Esophagus muscularis mucosa (tissue), 4 donors: ENCODE results near the gene MAN2C1.

ENCODE experiments used
- EP300 ChIP-seq: sonication (generic); formaldehyde crosslinking; IDR thresholded peaks from one replicate; pipeline ENCODE4 v1.6.1; 2017; ENCODE audit warnings: antibody characterized with exemption
- POLR2A ChIP-seq: fragments of 450-650 bp; IDR thresholded peaks from one replicate; pipeline ENCODE4 v1.6.1; 2017; ENCODE audit warnings: antibody characterized with exemption, moderate library complexity, mild to moderate bottlenecking, low read depth
- POLR2AphosphoS5 ChIP-seq, 2 donors: sonication (generic); formaldehyde crosslinking; IDR thresholded peaks; one replicate each; pipeline ENCODE4 v1.6.1; 2017; ENCODE audit warnings: antibody characterized with exemption in 2 of 2
- TF ChIP-seq, protein P1 (sequence below), 3 experiments: fragments of 200-600 bp in 2 of 3; fragments of 450-650 bp in 1 of 3; sonication (generic) in 2 of 3; IDR thresholded peaks; one replicate each; pipeline ENCODE4 v1.5.1; 2017 to 2019; ENCODE audit warnings: antibody characterized with exemption in 3 of 3, mild to moderate bottlenecking in 2 of 3, moderate library complexity in 1 of 3

- TF ChIP-seq POLR2AphosphoS5 (IDR thresholded peaks at IDR 0.05) (no peak), POLR2A (no peak), EP300 (no peak)
- TF ChIP-seq, protein P1, sequence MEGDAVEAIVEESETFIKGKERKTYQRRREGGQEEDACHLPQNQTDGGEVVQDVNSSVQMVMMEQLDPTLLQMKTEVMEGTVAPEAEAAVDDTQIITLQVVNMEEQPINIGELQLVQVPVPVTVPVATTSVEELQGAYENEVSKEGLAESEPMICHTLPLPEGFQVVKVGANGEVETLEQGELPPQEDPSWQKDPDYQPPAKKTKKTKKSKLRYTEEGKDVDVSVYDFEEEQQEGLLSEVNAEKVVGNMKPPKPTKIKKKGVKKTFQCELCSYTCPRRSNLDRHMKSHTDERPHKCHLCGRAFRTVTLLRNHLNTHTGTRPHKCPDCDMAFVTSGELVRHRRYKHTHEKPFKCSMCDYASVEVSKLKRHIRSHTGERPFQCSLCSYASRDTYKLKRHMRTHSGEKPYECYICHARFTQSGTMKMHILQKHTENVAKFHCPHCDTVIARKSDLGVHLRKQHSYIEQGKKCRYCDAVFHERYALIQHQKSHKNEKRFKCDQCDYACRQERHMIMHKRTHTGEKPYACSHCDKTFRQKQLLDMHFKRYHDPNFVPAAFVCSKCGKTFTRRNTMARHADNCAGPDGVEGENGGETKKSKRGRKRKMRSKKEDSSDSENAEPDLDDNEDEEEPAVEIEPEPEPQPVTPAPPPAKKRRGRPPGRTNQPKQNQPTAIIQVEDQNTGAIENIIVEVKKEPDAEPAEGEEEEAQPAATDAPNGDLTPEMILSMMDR (IDR thresholded peaks at IDR 0.05), result no peak
Observed at GRCh38 chr15:75410196-75410595, 41.8 kb upstream of the MAN2C1 start.
